Heart left ventricle (tissue), 13 donors: ENCODE data around the gene HAUS3.

Experiments
- POLR2A ChIP-seq, 2 donors: fragments of 450-650 bp; IDR thresholded peaks; one replicate each; pipeline ENCODE4 v1.6.1; 2017; ENCODE audit warnings: antibody characterized with exemption in 2 of 2, mild to moderate bottlenecking in 2 of 2, moderate library complexity in 2 of 2
- TF ChIP-seq, protein P1 (sequence below), 12 donors: fragments of 200-600 bp; sonication (generic) in 4 of 12; IDR thresholded peaks; one replicate each; pipeline versions ENCODE4 v1.5.0 to v1.8.0; 2018 to 2022; ENCODE audit warnings: antibody characterized with exemption in 12 of 12, mild to moderate bottlenecking in 5 of 12
- donor health status: ischemic (EF 13 %, LVEDD 7.1; RV severe dilation, severe dysfunction).
- donor health status: DM: no; HTN: yes; CAD: no.
- donor health status: DM: no; HTN: no; CAD: no.
- donor health status: ischemic (EF 25% LVEDD 6.9; RV normal size, moderate dysfunction).
- donor health status: ischemic (EF 25% LVEDD 5.7; RV mildly dilated, moderate dysfunction).
- donor health status: ischemic (EF 35%, LVEDD 5.7; RV mildly dilated, moderate dysfunction).
- donor health status: nonischemic (EF 11% LVEDD 7.7; RV severe dilation, severe dysfunction).
- donor health status: DM: yes; HTN: yes; CAD: no.
- donor health status: PGD.
- donor health status: ischemic (EF 29% LVEDD 5.4; RV normal size, mild dysfunction).
- donor health status: nonischemic (EF 23%, LVEDD 6.1; RV moderate dilation, normal function).

DNA sequence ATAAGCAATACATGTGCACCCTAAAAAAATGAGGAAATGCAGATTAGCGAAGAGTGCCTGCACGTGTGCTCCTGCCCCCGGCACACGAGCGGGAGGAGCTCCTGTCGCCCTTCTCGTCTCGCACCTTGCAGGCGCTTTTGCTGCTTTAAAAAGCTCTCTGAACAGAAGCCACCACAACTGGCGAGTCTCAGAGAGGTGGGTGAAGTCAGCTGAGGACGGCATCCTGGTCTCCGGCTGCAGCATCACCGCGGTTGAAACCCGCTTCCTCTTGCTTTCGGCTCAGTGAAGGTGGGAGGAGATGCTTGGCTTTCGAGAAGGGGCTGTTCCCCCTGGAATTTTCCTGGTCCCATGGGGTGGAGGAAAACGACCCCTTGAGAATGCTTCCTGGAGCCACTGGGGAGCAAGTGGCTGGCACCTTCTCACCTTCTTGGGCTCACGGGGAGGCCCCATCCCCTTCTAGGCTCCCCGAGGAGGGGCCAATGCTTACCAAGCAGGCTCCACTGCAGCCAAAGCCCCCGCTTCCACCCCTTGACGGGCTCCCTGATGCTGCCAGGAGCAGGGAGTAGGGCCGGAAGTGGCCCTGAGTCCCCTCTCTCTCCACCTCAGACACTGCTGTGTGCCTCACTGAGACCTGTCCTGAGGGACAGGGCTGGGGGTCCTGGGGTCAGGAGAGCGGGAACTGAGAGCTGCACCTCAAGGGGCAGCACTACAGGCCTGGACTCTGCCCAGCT lies 49.2 kb upstream of the HAUS3 start:
- TF ChIP-seq, protein P1, sequence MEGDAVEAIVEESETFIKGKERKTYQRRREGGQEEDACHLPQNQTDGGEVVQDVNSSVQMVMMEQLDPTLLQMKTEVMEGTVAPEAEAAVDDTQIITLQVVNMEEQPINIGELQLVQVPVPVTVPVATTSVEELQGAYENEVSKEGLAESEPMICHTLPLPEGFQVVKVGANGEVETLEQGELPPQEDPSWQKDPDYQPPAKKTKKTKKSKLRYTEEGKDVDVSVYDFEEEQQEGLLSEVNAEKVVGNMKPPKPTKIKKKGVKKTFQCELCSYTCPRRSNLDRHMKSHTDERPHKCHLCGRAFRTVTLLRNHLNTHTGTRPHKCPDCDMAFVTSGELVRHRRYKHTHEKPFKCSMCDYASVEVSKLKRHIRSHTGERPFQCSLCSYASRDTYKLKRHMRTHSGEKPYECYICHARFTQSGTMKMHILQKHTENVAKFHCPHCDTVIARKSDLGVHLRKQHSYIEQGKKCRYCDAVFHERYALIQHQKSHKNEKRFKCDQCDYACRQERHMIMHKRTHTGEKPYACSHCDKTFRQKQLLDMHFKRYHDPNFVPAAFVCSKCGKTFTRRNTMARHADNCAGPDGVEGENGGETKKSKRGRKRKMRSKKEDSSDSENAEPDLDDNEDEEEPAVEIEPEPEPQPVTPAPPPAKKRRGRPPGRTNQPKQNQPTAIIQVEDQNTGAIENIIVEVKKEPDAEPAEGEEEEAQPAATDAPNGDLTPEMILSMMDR (IDR thresholded peaks at IDR 0.05), result no peak
- no peak for TF ChIP-seq POLR2A (IDR thresholded peaks at IDR 0.05)
